Right lobe of liver (tissue), 6 donors: ENCODE results near the gene WFDC1. TPM values are rescaled to one million over a fixed set of nuclear protein-coding genes. Genes with fewer than 3 reads are reported as not detected.

Experiments
- ATAC-seq, 4 donors: fragments of 200-7000 bp; cut with Tn5 transposase; one replicate each; pipeline ENCODE4 v1.9.1; 2020; ENCODE audit warnings: mild to moderate bottlenecking in 4 of 4, moderate library complexity in 4 of 4
- DNase-seq, 3 donors: peaks; one replicate each; pipeline ENCODE4 v3.0.0-alpha.2; 2020
- H3K27ac ChIP-seq, 3 donors: fragments of 200-600 bp; one replicate each; pipeline ENCODE4 v1.8.0; 2022
- H3K27me3 ChIP-seq, 2 donors: fragments of 200-600 bp; one replicate each; pipeline ENCODE4 v1.8.0; 2022
- H3K36me3 ChIP-seq, 4 donors: fragments of 200-600 bp; sonication (generic) in 1 of 4; one replicate each; pipeline versions ENCODE4 v1.5.1 to v1.8.0; 2017 to 2022; ENCODE audit warnings: control low read depth in 1 of 4
- H3K4me1 ChIP-seq, 4 donors: fragments of 200-600 bp; sonication (generic) in 1 of 4; one replicate each; pipeline versions ENCODE4 v1.5.1 to v1.8.0; 2017 to 2022; ENCODE audit warnings: control low read depth in 1 of 4
- H3K4me3 ChIP-seq, 3 donors: fragments of 200-600 bp; one replicate each; pipeline ENCODE4 v1.8.0; 2022
- H3K9me3 ChIP-seq, 4 donors: fragments of 200-600 bp; sonication (generic) in 1 of 4; one replicate each; pipeline versions ENCODE4 v1.5.1 to v1.8.0; 2017 to 2022; ENCODE audit warnings: control low read depth in 1 of 4
- CTCF ChIP-seq, 4 donors: fragments of 200-600 bp in 3 of 4; fragments of 450-650 bp in 1 of 4; IDR thresholded peaks; one replicate each; pipeline versions ENCODE4 v1.5.1 to v1.8.0; 2016 to 2022; ENCODE audit warnings: antibody characterized with exemption in 4 of 4, mild to moderate bottlenecking in 2 of 4
- POLR2A ChIP-seq: fragments of 450-650 bp; IDR thresholded peaks from one replicate; pipeline ENCODE4 v1.6.1; 2017; ENCODE audit warnings: antibody characterized with exemption, mild to moderate bottlenecking
- WGBS: methylation state at CpG from one replicate; pipeline ENCODE4 v1.1.6; 2018; ENCODE audit warnings: low coverage, low lambda C conversion rate; ENCODE audit not compliant: insufficient coverage; ENCODE audit errors: missing lambda C conversion rate; 5-methylcytosine and 5-hydroxymethylcytosine counted together
- intact Hi-C, 2 donors: fragments of 100-400 bp; cut with DNase I; formaldehyde crosslinking; loops; one replicate each; pipeline versions ENCODE4 v1.11.2 to v1.14.1; 2022
- total RNA-seq, 6 experiments: library from RNA; depleted of rRNA in 2 of 6; stranded (reverse); fragments of >200 nt in 2 of 6; fragmentation: NEBNext Ultra II Directional in 3 of 6; extraction: Animal tissue kit (Norgen Biotek cat#: 25700) in 3 of 6; gene quantifications; one replicate each; pipeline versions ENCODE4 v1.1.0 to v1.2.4, GENCODE V29; 2016 to 2023
- donor health status: DM: no; HTN: yes; CAD: no.
- donor health status: DM: no; HTN: no; CAD: no.
- donor health status: DM: no; HTN: no; CAD: no.
- donor health status: DM: no; HTN: yes; CAD: no.
- donor health status: DM: no; HTN: yes; CAD: no.

Gene WFDC1
- total RNA-seq, 6 experiments from 2014 or later, result 0.64 to 5.0 (median 2.3) TPM

- no peak for TF ChIP-seq POLR2A
- no peak for TF ChIP-seq CTCF (IDR thresholded peaks at IDR 0.05)
- no peaks in the 10 kb centered on the region for H3K27me3 ChIP-seq
- no peak overlapping the region for H3K4me3 ChIP-seq
- no peaks in the 10 kb centered on the region for H3K9me3 ChIP-seq
- 60% methylated on average over 3 of the region's 5 CpGs for WGBS
- no peaks in the 10 kb centered on the region for H3K4me1 ChIP-seq
- no peak for DNase-seq
- no peak for ATAC-seq
- intact Hi-C loops, result no loop called here
- H3K36me3 ChIP-seq, result no peaks in the 10 kb centered on the region
- H3K27ac ChIP-seq, result no peak overlapping the region
These were observed 46.8 kb upstream of the WFDC1 start for GRCh38 chr16:84247844-84248243.

- no peak for ATAC-seq
- H3K27me3 ChIP-seq, result no peaks in the 10 kb centered on the region
- intact Hi-C loops, result no loop called here
- no peak for DNase-seq
- WGBS, result 52% methylated on average over 7 of the region's 7 CpGs
- H3K27ac ChIP-seq, result no peak overlapping the region
- H3K9me3 ChIP-seq, result no peaks in the 10 kb centered on the region
- no peaks in the 10 kb centered on the region for H3K36me3 ChIP-seq
- no peak for TF ChIP-seq POLR2A
- no peaks in the 10 kb centered on the region for H3K4me1 ChIP-seq
- H3K4me3 ChIP-seq, result no peak overlapping the region
These were observed 42.5 kb upstream of the WFDC1 start for GRCh38 chr16:84252184-84252583.

DNA sequence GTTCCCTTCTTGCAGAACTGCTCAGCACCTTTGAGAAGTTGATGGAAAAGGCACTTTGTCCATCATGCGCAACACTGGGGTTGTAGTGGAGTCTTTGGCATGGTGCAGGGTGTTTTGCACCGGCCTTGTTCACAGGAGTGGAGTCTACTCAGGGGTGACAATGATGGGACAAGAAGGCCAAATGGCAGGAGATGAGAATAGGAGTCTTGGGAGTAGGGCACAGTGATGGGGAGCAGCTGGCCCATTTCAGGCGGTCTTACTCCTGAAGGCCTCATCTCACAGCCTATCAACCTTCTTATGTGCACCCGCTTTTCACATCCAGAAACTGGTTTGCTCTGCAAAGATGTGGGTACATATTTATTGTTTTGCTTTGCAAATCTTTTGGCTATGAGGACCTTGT lies 41.5 kb upstream of the WFDC1 start:
- H3K27me3 ChIP-seq, result no peaks in the 10 kb centered on the region
- no peaks in the 10 kb centered on the region for H3K9me3 ChIP-seq
- no peaks in the 10 kb centered on the region for H3K4me1 ChIP-seq
- TF ChIP-seq POLR2A (no peak), CTCF (IDR thresholded peaks at IDR 0.05) (no peak)
- H3K36me3 ChIP-seq, result no peaks in the 10 kb centered on the region
- no peak overlapping the region for H3K27ac ChIP-seq
- intact Hi-C loops, result no loop called here
- no peak overlapping the region for H3K4me3 ChIP-seq
- 67% methylated on average over 3 of the region's 4 CpGs for WGBS
- DNase-seq (no peak), ATAC-seq (no peak)

DNA sequence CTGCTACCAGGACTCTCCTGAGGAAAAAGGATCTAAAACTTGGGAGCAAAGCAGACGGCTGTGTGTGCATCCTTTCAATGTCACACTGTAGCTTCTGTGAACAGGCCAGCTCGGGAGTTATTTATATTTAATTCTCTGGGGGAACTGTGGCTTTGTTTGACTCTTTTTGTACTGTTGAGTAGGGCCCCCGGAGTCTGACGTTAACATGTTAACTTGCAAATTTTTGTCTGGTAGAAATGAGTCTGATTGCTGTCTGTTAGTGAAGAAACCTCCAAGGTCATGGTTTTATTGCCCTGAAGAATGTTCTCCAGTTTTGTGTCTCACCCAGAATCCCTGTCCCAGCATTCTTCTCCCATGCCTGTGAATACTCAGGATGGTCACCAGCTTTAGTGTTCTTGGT lies 40.6 kb upstream of the WFDC1 start:
- no peaks in the 10 kb centered on the region for H3K4me1 ChIP-seq
- TF ChIP-seq POLR2A (no peak), CTCF (IDR thresholded peaks at IDR 0.05) (no peak)
- WGBS, result 44% methylated on average over 4 of the region's 4 CpGs
- intact Hi-C loops, result no loop called here
- H3K27ac ChIP-seq, result no peak overlapping the region
- H3K9me3 ChIP-seq, result no peaks in the 10 kb centered on the region
- no peak overlapping the region for H3K4me3 ChIP-seq
- DNase-seq (no peak), ATAC-seq (no peak)
- H3K36me3 ChIP-seq, result no peaks in the 10 kb centered on the region
- no peaks in the 10 kb centered on the region for H3K27me3 ChIP-seq

- no peak for ATAC-seq
- H3K27me3 ChIP-seq, result no peaks in the 10 kb centered on the region
- intact Hi-C loops, result no loop called here
- H3K36me3 ChIP-seq, result no peaks in the 10 kb centered on the region
- no peak overlapping the region for H3K4me3 ChIP-seq
- no peaks in the 10 kb centered on the region for H3K9me3 ChIP-seq
- 64% methylated on average over 1 of the region's 4 CpGs for WGBS
- no peaks in the 10 kb centered on the region for H3K4me1 ChIP-seq
- no peak for DNase-seq
- H3K27ac ChIP-seq, result no peak overlapping the region
- TF ChIP-seq POLR2A (no peak), CTCF (IDR thresholded peaks at IDR 0.05) (no peak)
These were observed 39.4 kb upstream of the WFDC1 start for GRCh38 chr16:84255050-84255810.
